DMS153 treated with DMSO at 0.1 percent for 48 hours (cell line): ENCODE measurements around the gene CENPN.

Source experiments
- DNase-seq: peaks from one replicate; lab custom pipeline; 2025; ENCODE audit not compliant: unreplicated experiment; lab: John Stamatoyannopoulos, UW

The CENPN gene

DNA sequence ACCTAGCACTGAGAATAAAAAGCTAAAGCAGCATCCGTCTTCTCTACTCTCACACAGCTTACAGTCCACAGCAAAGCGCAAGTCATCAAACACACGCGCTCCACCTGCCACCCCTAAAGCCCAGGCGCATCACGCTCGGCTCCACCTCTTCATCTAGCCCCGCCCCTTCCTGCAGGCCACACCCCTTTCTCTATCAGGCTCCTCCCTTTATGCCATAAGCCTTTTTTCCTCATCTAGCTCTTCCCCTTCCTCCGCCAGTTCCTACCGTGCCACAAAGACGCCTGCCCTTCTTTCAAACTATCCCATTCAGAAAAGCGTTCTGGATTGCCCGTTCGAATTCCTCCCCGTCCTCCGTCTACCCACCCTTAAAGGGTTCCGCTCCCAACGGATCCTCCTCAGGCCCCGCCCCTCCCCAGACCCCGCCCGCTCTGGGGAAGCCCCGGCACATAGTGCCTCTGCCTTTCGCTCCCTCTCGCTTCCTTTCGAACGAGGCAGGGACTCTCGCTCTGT, 69.6 kb downstream of the CENPN start:
- DNase-seq: peak; percentile 90

GRCh38 chr16:81077076-81077940, 70.3 kb downstream of the CENPN start, which contains the start of gene C16orf46:
Gene C16orf46 (minus strand): TSS chr16:81077238. CDS start chr16:81063955, 13,283 bp downstream.
- DNase-seq: peak; percentile 90

- no peak for DNase-seq
Observed at GRCh38 chr16:81080233-81080632, 73.2 kb downstream of the CENPN start.

DNA sequence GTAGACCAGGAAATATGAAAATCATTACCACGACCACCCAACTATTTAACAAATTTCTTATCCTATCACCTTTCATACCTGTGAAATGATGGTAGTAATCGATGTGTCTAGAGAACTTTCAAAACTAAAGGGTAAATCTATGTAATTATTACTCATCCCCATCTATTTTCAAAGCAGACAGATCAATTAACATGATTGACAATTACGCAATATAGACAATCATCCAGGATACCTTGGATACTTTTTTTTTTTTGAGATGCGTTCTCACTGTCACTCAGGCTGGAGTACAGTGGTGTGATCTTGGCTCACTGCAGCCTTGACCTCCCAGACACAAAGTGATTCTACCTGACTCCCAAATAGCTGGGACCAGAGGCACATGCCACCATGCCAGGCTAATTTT, 74.0 kb downstream of the CENPN start:
- no peak for DNase-seq
